AG04450 (cell line): ENCODE results near the gene FLNB. TPM values are rescaled to one million over a fixed set of nuclear protein-coding genes. Genes with fewer than 3 reads are reported as not detected.

ENCODE experiments used
- CTCF ChIA-PET: fragments of 300-600, 350-600 bp; formaldehyde crosslinking; extraction: SDS; loops from one replicate; lab custom pipeline; 2022; ENCODE audit warnings: antibody characterized with exemption, inconsistent platforms; lab: Charles Lee
- POLR2A ChIA-PET: fragments of 350-600 bp; formaldehyde crosslinking; extraction: SDS; loops from one replicate; lab custom pipeline; 2021; ENCODE audit warnings: antibody characterized with exemption, inconsistent platforms; lab: Yijun Ruan, JAX
- DNase-seq: peaks from one replicate; pipeline ENCODE4 v3.0.0-alpha.2; 2011; ENCODE audit warnings: low read depth, low spot score
- H3K27ac ChIP-seq: one replicate; pipeline ENCODE4 v1.5.1; 2012; ENCODE audit warnings: low read depth, low read length, control low read depth
- H3K27me3 ChIP-seq: one replicate; pipeline ENCODE4 v1.6.0; 2012; ENCODE audit warnings: low read length; ENCODE audit not compliant: control insufficient read depth, insufficient read depth
- H3K4me3 ChIP-seq: 2 replicates; pipeline ENCODE4 v1.5.1; 2011; ENCODE audit warnings: mild to moderate bottlenecking, low read depth, low read length, control low read depth
- H3K9me3 ChIP-seq: 2 replicates; pipeline ENCODE4 v1.5.1; 2012; ENCODE audit warnings: low read length; ENCODE audit not compliant: control insufficient read depth, insufficient read depth
- polyA plus RNA-seq: library from polyadenylated mRNA; depleted of rRNA; stranded (reverse); fragments of >200 nt; gene quantifications from 2 replicates; pipeline ENCODE4 v1.2.3, GENCODE V29; 2011
- TF ChIP-seq, protein P1 (sequence below): IDR thresholded peaks from 2 replicates; pipeline ENCODE4 v1.5.1; 2011; ENCODE audit warnings: low read depth, low read length, control low read depth, inconsistent platforms

Gene FLNB
- polyA plus RNA-seq, 1 experiment = 89.6 TPM

DNA sequence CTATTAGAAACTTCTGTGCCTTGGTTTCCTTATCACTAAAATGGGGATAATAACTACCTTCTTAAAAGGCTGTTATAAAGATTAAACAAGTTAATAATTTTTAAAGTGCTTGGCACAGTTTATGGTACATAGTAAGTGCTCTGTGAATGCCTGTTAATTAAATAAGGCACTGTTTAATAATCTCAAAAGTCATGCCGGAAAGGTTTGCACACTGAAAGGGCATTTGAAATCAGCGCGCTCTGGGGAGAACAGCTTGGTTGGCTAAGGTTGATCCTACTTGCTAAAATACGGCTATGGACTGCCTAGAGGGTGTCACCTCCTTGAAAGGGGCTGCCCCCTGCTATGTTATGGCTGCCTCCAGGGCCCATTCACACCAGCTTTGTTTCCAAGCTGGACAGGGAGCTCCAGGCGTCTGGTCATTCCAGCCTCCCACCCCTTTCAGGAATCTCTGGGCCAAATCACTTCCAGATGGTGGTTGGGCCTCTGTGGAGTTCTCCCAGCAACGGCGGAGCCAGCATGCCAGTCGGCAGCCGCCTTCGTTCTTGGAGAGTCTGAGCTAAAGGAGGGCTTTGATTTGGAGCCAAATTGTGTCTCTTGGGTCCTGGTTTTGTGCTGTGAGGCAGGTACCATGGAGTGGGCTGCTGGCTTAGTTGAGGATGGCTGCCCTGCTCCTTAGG is 5.9 kb downstream of the FLNB start:
- TF ChIP-seq, protein P1, sequence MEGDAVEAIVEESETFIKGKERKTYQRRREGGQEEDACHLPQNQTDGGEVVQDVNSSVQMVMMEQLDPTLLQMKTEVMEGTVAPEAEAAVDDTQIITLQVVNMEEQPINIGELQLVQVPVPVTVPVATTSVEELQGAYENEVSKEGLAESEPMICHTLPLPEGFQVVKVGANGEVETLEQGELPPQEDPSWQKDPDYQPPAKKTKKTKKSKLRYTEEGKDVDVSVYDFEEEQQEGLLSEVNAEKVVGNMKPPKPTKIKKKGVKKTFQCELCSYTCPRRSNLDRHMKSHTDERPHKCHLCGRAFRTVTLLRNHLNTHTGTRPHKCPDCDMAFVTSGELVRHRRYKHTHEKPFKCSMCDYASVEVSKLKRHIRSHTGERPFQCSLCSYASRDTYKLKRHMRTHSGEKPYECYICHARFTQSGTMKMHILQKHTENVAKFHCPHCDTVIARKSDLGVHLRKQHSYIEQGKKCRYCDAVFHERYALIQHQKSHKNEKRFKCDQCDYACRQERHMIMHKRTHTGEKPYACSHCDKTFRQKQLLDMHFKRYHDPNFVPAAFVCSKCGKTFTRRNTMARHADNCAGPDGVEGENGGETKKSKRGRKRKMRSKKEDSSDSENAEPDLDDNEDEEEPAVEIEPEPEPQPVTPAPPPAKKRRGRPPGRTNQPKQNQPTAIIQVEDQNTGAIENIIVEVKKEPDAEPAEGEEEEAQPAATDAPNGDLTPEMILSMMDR = no peak
- ChIA-PET POLR2A (interaction anchor here (0.6 to 2.4 kb wide), 4 partner anchors 27 to 45 kb away, joined by 4 to 16 read pairs (median 7); no protein-coding TSS in a partner anchor), CTCF (interaction anchor here (1.1 to 2.0 kb wide), 2 partner anchors 121 to 164 kb away, joined by 4 to 7 read pairs; no protein-coding TSS in a partner anchor)
- Histone ChIP-seq H3K4me3 (peak overlapping the region; percentile 18; the same call in 1 of the 2 replicates), H3K27me3 (no peaks in the 10 kb centered on the region), H3K27ac (peak overlapping the region; percentile 68), H3K9me3 (peaks cover 2% of the 10 kb centered on the region; the same call in 1 of the 2 replicates)
- DNase-seq = peak; percentile 76

DNA sequence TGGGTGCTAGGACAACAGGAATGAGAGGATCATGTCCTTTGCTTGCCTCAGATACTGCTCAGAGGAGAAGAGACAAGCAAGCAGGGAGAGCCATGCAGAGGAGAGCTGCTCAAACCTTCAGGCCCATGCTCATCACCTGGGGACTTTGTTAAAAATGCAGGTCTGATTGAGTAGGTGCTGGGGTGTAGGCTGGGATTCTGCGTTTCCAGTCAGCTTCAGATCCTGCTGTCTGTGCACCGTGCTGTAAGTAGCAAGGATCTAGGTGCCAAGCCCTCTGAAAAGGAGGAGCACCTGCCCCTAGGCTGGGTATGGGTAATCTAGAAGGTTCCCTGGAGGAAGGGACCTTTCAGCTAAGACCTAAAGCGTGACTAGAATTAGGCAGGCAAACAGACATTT is 7.3 kb downstream of the FLNB start:
- Histone ChIP-seq H3K4me3 (no peak overlapping the region), H3K27ac (no peak overlapping the region), H3K9me3 (no peaks in the 10 kb centered on the region), H3K27me3 (no peaks in the 10 kb centered on the region)
- ChIA-PET CTCF (no interaction called here), POLR2A (interaction anchor here (1.2 to 2.4 kb wide), 2 partner anchors 44 to 152 kb away, joined by 4 to 16 read pairs; no protein-coding TSS in a partner anchor)
- TF ChIP-seq, protein P1 = no peak
- DNase-seq = no peak

DNA sequence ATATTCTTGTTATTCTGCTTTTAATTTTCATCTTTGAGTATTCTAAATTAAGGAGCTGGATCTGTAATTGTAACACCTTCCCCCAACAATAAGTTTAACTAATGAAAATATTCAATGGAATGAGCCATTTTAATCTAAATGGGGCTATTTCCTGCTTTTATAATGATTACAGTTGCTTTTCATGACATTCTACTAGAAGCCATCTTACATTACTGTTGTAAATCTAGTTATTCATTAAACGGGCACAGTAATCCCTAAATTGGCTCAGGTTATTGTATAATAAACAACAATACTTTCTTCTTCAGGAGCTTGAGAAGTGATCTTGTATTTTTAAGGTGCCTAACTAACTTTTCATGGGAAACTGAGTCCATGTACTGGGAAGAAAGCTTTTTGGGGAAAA is 8.5 kb downstream of the FLNB start:
- no peaks in the 10 kb centered on the region for H3K9me3 ChIP-seq
- ChIA-PET POLR2A (no interaction called here), CTCF (interaction anchor here (1.4 kb wide), 1 partner anchor 9 kb away, joined by 6 read pairs; no protein-coding TSS in a partner anchor)
- H3K27ac ChIP-seq = no peak overlapping the region
- DNase-seq = no peak
- no peaks in the 10 kb centered on the region for H3K27me3 ChIP-seq
- TF ChIP-seq, protein P1 = no peak
- no peak overlapping the region for H3K4me3 ChIP-seq

DNA sequence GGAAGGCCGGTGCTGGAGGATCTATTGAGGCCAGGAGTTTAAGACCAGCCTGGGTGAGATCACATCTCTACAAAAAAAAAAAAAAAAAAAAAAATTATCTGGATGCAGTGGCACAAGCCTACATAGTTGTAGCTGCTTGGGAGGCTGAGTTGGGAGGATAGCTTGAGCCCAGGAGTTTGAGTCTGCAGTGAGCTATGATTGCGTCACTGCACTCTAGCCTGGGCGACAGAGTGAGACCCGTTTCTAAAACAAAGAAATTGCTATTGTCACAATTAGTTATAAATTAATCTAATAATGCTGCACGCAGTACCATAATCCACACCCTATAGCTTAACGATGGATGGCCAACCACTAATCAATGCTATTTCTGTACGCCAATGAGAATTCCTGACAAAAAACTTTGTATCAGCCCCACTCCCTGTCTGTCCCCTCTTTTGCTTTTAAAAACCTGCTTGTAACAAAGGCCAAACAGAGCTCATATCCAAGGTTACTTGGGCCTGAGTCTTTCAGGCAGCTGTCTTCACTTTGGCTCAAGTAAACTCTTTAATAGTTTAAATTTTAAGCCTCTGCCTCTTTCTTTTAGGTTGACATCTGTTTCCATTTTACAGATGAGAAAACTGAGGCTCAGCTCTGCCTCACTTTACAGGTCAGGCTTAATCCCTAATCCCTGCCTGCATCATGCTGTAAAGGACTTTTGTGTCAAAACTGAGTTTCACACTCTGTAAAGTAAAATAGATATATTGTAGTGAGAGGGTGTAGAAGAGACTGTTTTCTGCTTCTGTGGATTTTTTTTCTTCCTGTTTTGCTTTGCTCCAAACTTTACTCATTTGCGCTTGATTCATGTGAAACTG is 10.9 kb downstream of the FLNB start:
- Histone ChIP-seq H3K27ac (no peak overlapping the region), H3K9me3 (no peaks in the 10 kb centered on the region), H3K27me3 (no peaks in the 10 kb centered on the region), H3K4me3 (no peak overlapping the region)
- DNase-seq = no peak
- ChIA-PET POLR2A (interaction anchor here (0.6 to 1.1 kb wide), 3 partner anchors 40 to 54 kb away, joined by 3 to 6 read pairs (median 4); no protein-coding TSS in a partner anchor), CTCF (interaction anchor here (0.5 to 1.6 kb wide), 8 partner anchors 10 to 183 kb away, joined by 3 to 6 read pairs (median 4); no protein-coding TSS in a partner anchor)
- TF ChIP-seq, protein P1 = no peak
